CD4-positive, alpha-beta T cell treated with Interleukin-12 subunit alpha and Interleukin-12 subunit beta, for 1 hour (primary cell): ENCODE measurements around the gene PROK2.

Experiments
- DNase-seq: peaks from one replicate; pipeline ENCODE4 v3.0.0-alpha.2; 2020

Gene PROK2

DNA sequence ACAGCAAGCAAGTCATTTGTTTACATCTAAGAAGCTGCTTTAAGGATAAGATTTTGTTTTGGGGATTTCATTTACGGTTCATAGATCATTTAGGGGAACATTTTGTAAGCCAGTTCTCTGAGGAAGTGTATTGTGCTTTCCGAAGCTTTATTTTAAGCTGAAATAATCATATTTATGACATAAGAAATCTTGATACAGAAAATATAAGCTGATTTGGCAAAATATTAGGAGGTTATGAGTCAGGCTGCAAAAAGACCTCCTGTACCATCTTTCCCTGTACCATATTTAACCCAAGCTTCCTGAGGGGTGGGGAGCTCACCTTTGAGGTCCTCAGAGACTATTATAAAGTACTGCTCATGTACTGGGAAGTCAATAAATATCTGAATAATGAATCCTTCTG, 51.6 kb downstream of the PROK2 start:
- DNase-seq = no peak

DNA sequence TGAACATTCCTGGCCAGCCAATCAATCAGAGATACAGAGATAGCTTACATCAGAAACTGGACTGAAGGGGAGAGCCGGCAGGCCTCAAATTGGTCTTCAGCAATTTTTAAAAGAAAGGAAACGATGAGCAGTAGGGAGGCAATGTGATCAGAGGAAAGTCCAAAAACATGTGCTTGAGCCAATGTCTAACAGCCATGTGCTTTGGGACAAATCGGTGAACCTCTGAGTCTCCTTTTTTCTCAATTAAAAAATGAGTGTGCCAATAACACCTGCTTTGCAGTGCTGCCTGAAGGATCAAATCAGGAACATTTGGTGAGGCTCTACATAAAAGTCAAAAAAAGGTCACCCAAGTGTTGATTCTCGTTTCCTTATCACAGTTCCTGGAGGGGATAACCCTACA, 52.3 kb downstream of the PROK2 start:
- no peak for DNase-seq

DNA sequence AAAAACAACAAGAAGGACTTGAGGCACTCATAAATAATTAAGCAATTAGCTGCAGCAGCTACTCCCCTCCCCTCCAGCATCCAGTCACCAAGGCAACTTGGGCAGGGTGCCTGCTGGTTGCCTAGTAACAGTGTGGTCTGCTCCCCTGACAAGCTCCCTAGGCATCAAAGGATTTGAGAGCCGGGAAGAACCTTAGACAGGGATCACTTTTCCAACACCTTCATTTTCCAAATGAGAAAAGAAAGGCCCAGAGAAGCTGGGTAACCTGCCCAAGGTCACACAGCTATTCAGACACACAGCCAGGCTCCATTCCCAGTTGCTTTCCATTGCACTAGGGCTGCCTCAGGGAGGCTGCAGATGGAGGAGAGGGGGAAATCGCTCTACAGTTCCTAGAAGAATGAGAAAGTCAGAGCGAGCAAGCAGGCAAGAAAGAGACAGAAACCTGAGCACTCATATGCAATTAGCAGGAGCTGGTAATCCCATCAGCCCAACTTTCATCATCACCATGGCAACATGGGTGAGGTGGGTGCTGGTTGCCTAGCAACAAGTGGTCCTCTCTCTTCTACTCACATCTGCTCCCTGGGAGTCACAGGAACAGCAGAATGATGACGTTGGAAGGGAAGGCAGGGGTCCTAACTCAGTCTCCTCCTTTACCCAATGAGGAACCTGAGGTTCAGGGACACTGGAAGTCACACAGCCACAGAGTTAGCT, 56.2 kb downstream of the PROK2 start:
- peak; percentile 53 for DNase-seq

DNA sequence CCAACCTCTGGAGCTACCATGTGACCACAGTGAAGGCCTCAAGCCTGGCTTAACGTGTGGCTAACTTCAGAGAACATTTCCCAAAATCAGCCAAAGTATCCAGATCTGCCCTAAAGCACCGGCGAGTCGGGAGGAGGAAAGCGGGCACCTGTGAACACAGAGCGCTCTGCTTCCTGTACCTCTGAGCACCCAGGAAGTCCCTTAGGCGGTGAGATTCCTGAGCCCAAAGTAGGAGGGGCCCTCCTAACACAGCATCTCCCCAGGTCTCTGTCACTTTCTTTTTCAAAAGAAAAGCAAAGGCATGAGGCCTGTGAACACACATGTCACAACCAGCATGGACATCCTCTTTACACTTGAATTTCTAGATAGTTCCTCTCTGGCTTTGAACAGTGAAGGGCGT, 58.8 kb downstream of the PROK2 start:
- DNase-seq = peak; percentile 71

DNA sequence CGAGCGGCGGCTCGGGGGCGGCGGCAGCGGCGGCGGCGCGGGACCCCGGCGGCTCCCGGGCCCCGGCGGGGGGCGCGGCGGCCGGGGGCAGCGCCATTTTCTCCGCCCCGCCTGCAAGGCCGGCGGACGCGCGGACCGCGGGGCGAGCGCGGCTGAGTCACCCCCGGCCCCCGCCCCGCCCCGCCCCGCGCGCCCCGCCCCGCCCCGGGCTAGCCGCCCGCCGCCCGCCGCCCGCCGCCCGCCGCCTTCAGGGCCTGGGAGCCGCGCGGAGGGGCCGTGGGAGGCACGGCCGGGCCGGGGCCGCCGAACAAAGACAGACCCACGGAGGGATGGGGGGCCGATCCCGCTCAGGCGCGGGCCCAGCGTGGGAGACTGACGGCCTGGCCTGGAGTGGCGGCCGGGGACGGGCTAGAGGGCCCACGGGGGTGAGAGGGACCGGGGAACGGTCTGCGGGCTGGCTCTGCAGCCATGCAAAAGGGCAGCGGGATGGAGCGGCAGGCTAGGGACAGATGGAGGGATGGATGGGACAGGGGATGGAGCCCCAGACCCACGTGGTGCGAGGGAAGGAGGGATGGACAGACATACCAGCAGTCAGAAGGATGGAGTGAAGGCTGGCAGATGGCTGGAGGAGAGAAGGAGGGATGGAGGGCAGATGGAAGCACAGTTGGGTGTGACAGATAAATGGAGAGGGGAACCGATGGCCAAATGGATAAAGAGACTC, 59.5 kb downstream of the PROK2 start, which contains the start of gene EIF4E3:
TSS of gene EIF4E3 (minus strand) at position 132 of the 721 bp plus-strand sequence. CDS start at position 97, 35 bp downstream.
- peak; percentile 49 for DNase-seq

DNA sequence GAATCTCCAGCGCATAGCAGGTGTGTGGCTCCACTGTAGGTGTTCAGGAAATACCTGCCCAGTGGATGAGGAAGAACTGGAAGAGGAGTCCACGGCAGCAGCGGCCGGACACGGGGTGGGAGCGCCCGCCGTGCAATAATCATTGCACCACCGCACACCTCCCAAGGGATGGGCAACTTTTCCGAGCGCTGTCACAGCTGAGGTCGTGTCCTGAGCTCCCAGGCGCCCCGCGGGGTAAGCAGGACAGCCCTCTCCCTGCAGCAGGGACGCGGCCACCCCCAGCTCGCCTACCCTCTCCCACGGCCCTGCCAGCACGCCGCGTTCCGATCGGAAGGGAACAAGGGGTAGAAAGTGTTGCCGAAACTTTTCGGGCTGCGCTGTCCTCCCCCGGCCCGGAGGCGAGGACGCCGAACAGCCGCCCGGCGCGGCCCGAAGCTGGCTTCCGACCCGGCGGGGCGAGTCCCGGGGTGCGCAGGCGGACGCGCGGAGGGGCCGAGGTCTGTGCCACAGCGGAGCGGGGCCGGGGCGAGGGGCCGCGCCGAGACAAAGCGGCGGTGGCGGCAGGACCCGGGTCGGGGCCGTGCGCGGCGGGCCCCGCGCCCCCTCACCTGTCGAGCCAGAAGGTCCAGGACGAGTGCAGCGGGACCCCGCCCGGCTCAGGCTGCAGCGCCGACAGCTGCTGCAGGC, 60.2 kb downstream of the PROK2 start:
- DNase-seq = peak; percentile 31

DNA sequence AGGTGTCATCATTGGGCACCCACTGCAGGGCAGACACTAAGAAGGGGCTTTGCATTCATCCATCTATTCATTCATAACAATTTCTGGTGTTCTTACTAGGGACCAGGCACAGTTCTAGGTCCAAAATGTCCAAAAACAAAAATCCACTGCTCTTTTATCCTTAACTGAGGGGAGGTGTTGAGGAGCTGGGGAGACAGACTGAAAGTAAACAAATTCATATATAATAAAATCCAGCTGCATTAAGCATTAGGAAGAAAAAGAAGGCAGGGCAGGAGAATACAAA, 60.8 kb downstream of the PROK2 start:
- DNase-seq = no peak

DNA sequence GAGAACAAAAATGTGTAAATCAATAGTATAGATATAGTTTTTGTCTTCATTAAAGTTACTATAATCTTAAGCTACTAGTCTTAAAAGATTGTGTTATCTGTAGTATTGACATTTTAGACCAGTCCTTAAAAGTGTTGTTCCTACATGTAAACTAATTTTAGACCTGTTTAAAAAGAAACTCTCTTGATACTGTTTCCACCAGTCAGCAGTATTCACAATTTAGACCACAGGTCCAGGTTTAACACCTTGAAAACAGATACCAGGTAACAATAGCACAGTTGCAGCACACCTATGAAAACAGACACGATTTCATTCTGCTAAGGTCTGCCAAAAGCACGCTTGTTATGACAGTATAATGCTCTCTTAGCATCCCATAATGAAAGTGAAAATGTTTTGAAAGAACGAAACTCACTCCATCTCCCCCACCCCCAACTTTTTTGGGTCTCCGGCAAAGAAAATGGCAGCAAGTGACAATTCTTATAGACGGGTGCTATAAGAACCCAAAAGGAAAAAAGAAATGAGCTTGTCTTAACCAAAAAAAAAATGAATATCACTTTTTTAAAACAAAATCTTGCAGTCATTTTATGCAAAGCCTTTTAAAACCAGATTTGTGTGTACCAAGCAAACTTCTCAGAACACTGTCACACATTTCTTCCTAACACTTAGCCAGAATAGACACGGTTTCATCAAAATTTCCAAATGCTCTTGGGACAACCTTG, 61.3 kb downstream of the PROK2 start:
- peak; percentile 74 for DNase-seq

DNA sequence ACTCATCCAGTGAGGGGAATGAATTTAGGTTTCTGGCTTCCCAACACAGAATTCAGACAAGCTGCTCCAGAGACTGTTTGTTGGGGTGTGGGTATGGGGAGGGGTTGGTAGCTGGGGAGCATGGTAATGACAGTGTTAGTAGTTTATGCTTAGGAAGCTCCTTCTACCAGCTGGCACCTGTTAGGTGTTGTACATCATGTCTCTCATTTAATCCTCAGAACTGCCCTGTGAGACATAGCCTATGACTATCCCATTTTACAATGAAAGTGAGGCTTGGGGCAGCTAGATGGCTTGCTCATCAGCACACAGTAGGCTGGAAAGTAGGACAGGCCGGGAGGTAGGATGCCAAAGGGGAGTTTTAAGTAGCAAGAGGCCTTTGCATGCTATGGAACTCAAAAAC, 62.3 kb downstream of the PROK2 start:
- DNase-seq = no peak
